Adipocyte (in vitro differentiated cells): ENCODE results near the gene RB1.
"Not testable (repeated sequence)": the region's sequence is repeated elsewhere in the genome, so short reads cannot be mapped to it uniquely, and the experiment has no call there.

Experiments used
- DNase-seq: peaks from one replicate; pipeline ENCODE4 v3.0.0-alpha.2; 2015; ENCODE audit warnings: low read depth
- H3K27me3 ChIP-seq: replicated peaks from 2 replicates; pipeline ENCODE4 v1.7.0; 2013; ENCODE audit warnings: mild to moderate bottlenecking, low read length, moderate library complexity; ENCODE audit not compliant: control insufficient read depth, insufficient read depth
- H3K36me3 ChIP-seq: 2 replicates; pipeline ENCODE4 v1.7.0; 2013; ENCODE audit warnings: low read length, mild to moderate bottlenecking, moderate library complexity; ENCODE audit not compliant: control insufficient read depth, insufficient read depth, severe bottlenecking
- H3K4me1 ChIP-seq: 2 replicates; pipeline ENCODE4 v1.7.0; 2013; ENCODE audit warnings: mild to moderate bottlenecking, low read length, moderate library complexity; ENCODE audit not compliant: control insufficient read depth, insufficient read depth
- H3K4me3 ChIP-seq: 2 replicates; pipeline ENCODE4 v1.7.0; 2013; ENCODE audit warnings: mild to moderate bottlenecking, low read length, moderate library complexity
- H3K9ac ChIP-seq: 2 replicates; pipeline ENCODE4 v1.7.0; 2013; ENCODE audit warnings: mild to moderate bottlenecking, low read length, moderate library complexity
- H3K9me3 ChIP-seq: 2 replicates; pipeline ENCODE4 v1.7.0; 2013; ENCODE audit warnings: mild to moderate bottlenecking, low read length, moderate library complexity; ENCODE audit not compliant: control insufficient read depth

RB1 gene

GRCh38 chr13:48431987-48432615 is 128.6 kb downstream of the RB1 start:
- no peaks in the 10 kb centered on the region for H3K9me3 ChIP-seq
- H3K36me3 ChIP-seq: peaks cover 4% of the 10 kb centered on the region

GRCh38 chr13:48434200-48434599 is 130.6 kb downstream of the RB1 start:
- Histone ChIP-seq H3K9ac (no peak overlapping the region), H3K36me3 (no peaks in the 10 kb centered on the region), H3K4me3 (no peak overlapping the region), H3K9me3 (no peaks in the 10 kb centered on the region), H3K4me1 (peaks cover 25% of the 10 kb centered on the region), H3K27me3 (no peaks in the 10 kb centered on the region)
- no peak for DNase-seq

More at GRCh38 chr13:48431987-48432615, 128.6 kb downstream of the RB1 start:
- H3K9ac ChIP-seq: peak overlapping the region; percentile 8
- peaks cover 24% of the 10 kb centered on the region for H3K4me1 ChIP-seq
- peak overlapping the region; percentile 52 for H3K4me3 ChIP-seq
- H3K27me3 ChIP-seq: no peaks in the 10 kb centered on the region
- DNase-seq: peak; percentile 81

DNA sequence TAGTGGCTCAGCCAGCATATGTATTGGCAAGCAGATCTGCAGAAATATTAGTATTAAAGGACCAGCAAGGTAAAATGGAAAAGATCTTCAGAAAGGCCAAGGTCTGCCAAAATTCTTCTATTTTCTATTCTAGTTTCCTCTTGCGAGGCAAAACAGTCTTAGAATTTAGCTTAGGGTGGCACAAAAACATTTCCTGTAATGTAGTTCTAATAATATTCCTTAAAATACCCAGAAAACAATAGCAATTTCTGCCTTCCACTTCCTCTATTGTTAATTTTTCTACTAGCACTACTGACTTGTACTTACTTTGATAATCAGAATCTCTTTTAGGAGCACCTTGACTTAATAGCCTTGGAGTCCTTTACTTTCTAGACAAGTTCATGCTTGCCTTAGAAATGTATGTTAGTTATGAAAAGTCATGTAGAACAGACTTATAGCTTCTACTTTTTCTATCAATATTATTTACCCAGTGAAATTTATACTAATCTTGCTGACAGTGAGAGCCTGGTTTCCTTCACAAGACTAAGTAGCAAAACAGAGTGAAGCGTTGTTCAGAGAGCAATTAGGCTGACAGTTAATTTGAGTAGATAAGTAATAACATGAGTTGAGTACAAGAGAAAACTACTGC is 133.2 kb downstream of the RB1 start:
- H3K36me3 ChIP-seq: no peaks in the 10 kb centered on the region
- DNase-seq: no peak
- no peaks in the 10 kb centered on the region for H3K9me3 ChIP-seq
- H3K9ac ChIP-seq: peak overlapping the region; percentile 33
- peaks cover 19% of the 10 kb centered on the region for H3K4me1 ChIP-seq
- H3K27me3 ChIP-seq: no peaks in the 10 kb centered on the region
- H3K4me3 ChIP-seq: peak overlapping the region; percentile 31

- Histone ChIP-seq H3K4me1 (peaks cover 13% of the 10 kb centered on the region), H3K36me3 (no peaks in the 10 kb centered on the region), H3K9ac (peak overlapping the region; percentile 33), H3K4me3 (peak overlapping the region; percentile 31), H3K27me3 (no peaks in the 10 kb centered on the region), H3K9me3 (no peaks in the 10 kb centered on the region)
- DNase-seq: peak; percentile 18
Observed at GRCh38 chr13:48437371-48437770, 133.8 kb downstream of the RB1 start.

DNA sequence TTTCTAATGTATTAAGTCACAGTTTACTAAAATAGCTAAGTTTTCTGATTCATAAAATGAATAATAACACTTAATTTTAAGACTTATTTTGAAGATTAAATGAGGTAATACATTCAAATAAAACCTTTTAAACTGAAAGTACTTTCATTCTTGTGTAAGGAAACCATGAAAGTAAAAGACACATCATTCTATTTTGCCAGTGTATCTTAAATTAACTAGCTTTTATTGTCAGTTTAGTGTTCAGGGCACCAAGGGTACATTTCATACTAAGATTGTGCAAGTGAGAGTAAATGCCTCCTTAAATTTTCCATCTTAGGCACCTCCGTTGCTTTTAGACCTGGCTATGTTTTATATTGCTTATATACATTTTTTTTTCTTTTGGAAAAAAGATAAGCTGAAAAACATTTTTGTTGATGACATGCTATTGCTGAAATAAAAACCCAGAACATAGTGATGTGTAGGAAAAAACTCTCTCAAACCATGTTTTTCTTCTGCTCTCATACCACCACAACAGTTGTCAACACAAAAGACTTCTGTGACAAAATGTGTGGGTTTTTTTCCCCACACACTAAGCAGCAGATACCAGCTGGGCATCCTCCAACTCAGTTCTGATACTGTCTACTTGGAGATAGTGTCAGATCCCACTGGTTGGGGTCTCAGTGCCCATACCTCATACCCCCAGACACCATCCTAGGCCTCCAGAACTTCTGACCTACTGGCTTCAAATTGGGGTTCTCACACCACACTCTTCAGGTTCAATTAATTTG is 140.1 kb downstream of the RB1 start:
- Histone ChIP-seq H3K27me3 (no peaks in the 10 kb centered on the region), H3K4me3 (no peak overlapping the region), H3K36me3 (no peaks in the 10 kb centered on the region), H3K4me1 (peaks cover 15% of the 10 kb centered on the region), H3K9ac (no peak overlapping the region), H3K9me3 (no peaks in the 10 kb centered on the region)
- DNase-seq: peak; percentile 12

GRCh38 chr13:48446464-48446863 is 142.9 kb downstream of the RB1 start:
- no peaks in the 10 kb centered on the region for H3K36me3 ChIP-seq
- no peak overlapping the region for H3K4me3 ChIP-seq
- peak; percentile 59 for DNase-seq

DNA sequence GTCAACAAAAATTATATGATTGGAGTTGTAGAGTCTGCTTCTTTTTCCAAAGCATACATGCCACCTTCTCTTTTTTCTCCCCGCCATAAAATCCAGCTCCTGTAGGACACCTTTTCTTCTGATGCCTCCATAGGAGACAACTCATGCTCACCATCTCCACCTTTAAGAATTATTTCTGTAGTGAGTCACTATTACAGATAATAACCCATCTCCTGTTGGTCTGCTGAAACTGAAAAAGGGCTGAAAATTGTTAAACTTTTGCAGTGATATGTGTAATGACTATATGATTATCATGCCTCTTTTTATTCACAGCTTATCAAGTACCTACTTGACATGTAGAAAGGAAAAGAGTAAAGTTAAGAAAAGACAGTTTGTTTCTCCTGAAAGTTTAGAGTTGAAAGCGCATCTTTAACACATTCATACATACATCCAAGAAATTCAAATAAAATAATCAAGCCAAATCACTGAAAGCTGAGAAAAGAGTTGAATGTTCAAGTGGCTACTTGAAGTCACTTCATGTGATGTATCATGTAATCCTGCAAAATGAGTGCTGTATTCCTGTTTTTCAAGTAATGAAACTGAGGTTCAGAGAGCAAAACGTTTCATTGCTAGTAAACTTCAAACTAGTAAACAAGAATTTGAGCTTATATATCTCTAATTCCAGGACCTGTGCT is 144.9 kb downstream of the RB1 start:
- Histone ChIP-seq H3K36me3 (peaks cover 5% of the 10 kb centered on the region), H3K9ac (peak overlapping the region; percentile 52), H3K27me3 (no peaks in the 10 kb centered on the region), H3K9me3 (peaks cover 10% of the 10 kb centered on the region), H3K4me1 (peaks cover 25% of the 10 kb centered on the region), H3K4me3 (peak overlapping the region; percentile 61)
- DNase-seq: no peak

More at GRCh38 chr13:48446464-48446863, 142.9 kb downstream of the RB1 start:
- Histone ChIP-seq H3K9ac (no peak overlapping the region), H3K27me3 (no peaks in the 10 kb centered on the region), H3K9me3 (peaks cover 8% of the 10 kb centered on the region), H3K4me1 (peaks cover 25% of the 10 kb centered on the region)

DNA sequence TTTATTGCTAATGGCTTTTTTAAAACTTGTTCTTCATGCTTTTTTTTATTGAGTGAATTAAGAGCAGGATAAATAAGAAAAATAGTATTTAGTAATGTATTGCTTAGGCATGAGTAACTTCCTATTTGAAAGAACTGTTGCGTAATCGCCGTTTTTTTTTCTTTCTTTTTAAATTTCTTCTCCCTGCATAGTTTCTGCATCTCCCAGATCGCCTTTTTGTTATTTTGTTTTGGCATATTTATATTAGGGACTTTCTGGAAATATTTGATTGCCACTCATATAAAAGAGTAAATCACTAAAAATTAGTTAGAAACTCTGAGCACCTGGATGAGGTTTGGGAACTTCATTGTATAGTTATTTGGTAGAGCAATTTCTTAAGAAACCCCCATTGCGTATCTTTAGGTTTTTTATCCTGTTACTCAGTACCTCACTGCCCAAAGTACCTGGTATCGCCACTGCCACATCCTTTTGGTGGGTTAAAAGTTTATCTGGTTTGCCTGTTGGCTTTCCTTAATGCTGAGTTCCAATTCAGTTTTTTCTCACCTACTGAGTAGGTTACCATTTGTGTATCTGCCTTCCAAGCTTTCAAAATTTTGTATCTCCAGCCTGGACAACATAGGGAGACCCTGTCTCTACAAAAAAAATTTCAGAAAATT is 145.5 kb downstream of the RB1 start:
- peaks cover 25% of the 10 kb centered on the region for H3K4me1 ChIP-seq
- H3K4me3 ChIP-seq: peak overlapping the region; percentile 61
- H3K36me3 ChIP-seq: peaks cover 10% of the 10 kb centered on the region
- peak; percentile 92 for DNase-seq
- peak overlapping the region; percentile 57 for H3K9ac ChIP-seq
- H3K27me3 ChIP-seq: no peaks in the 10 kb centered on the region
- H3K9me3 ChIP-seq: peaks cover 10% of the 10 kb centered on the region

GRCh38 chr13:48449656-48450055 is 146.1 kb downstream of the RB1 start:
- peaks cover 25% of the 10 kb centered on the region for H3K4me1 ChIP-seq
- H3K9ac ChIP-seq: no peak overlapping the region
- DNase-seq: peak; percentile 49
- no peaks in the 10 kb centered on the region for H3K27me3 ChIP-seq
- peaks cover 10% of the 10 kb centered on the region for H3K36me3 ChIP-seq
- peaks cover 10% of the 10 kb centered on the region for H3K9me3 ChIP-seq
- no peak overlapping the region for H3K4me3 ChIP-seq

DNA sequence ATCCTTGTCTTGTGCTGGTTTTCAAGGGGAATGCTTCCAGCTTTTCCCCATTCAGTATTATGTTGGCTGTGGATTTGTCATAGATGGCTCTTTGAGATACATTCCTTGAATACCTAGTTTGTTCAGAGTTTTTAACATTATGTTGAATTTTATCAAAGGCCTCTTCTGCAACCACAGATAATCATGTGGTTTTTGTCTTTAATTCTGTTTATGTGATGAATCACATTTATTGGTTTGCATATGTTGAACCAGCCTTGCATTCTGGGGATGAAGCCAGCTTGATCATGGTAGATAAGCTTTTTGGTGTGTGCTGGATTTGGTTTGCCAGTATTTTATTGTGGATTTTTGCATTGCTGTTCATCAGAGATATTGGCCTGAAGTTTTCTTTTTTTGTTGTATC is 147.6 kb downstream of the RB1 start:
- H3K9ac ChIP-seq, H3K27me3 ChIP-seq, DNase-seq, H3K4me3 ChIP-seq: not testable (repeated sequence)
- Histone ChIP-seq H3K9me3 (peaks cover 10% of the 10 kb centered on the region), H3K36me3 (peaks cover 11% of the 10 kb centered on the region), H3K4me1 (peaks cover 24% of the 10 kb centered on the region)
